GM23338 (cell line): ENCODE data around the gene FST. TPM values are rescaled to one million over a fixed set of nuclear protein-coding genes. Genes with fewer than 3 reads are reported as not detected.

Experiments
- ATAC-seq: fragments of 200-7000 bp; cut with Tn5 transposase; 3 replicates; pipeline ENCODE4 v1.9.1; 2020
- DNase-seq: peaks from one replicate; pipeline ENCODE4 v3.0.0-alpha.2; 2015; ENCODE audit warnings: low spot score
- H2AFZ ChIP-seq: fragments of 200-600 bp; sonication (generic); 2 replicates; pipeline ENCODE4 v1.8.0; 2016; ENCODE audit warnings: antibody characterized with exemption, mild to moderate bottlenecking, moderate library complexity
- H3F3A ChIP-seq: fragments of 200-600 bp; sonication (generic); replicated peaks from 2 replicates; pipeline ENCODE4 v1.8.0; 2017; ENCODE audit warnings: antibody characterized with exemption, mixed run types, low read depth
- H3K27ac ChIP-seq: fragments of 200-600 bp; sonication (generic); 2 replicates; pipeline ENCODE4 v1.6.1; 2016; ENCODE audit warnings: low read depth
- H3K27me3 ChIP-seq: fragments of 200-600 bp; sonication (generic); 2 replicates; pipeline ENCODE4 v1.8.0; 2016; ENCODE audit warnings: mild to moderate bottlenecking, mixed run types, moderate library complexity; ENCODE audit not compliant: insufficient read depth
- H3K36me3 ChIP-seq: fragments of 200-600 bp; sonication (generic); 2 replicates; pipeline ENCODE4 v1.8.0; 2016; ENCODE audit warnings: mild to moderate bottlenecking; ENCODE audit not compliant: insufficient read depth
- H3K4me1 ChIP-seq: fragments of 200-600 bp; sonication (generic); 2 replicates; pipeline ENCODE4 v1.8.0; 2016; ENCODE audit warnings: mild to moderate bottlenecking, moderate library complexity; ENCODE audit not compliant: insufficient read depth
- H3K4me2 ChIP-seq: fragments of 200-600 bp; sonication (generic); 2 replicates; pipeline ENCODE4 v1.7.1; 2017; ENCODE audit warnings: mixed run types
- H3K4me3 ChIP-seq: fragments of 200-600 bp; sonication (generic); 2 replicates; pipeline ENCODE4 v1.6.1; 2016; ENCODE audit warnings: mixed run types
- H3K79me2 ChIP-seq: fragments of 200-600 bp; sonication (generic); replicated peaks from 2 replicates; pipeline ENCODE4 v1.8.0; 2017; ENCODE audit warnings: mild to moderate bottlenecking; ENCODE audit not compliant: insufficient read depth
- H3K9me2 ChIP-seq: fragments of 200-600 bp; sonication (generic); 2 replicates; pipeline ENCODE4 v1.8.0; 2017; ENCODE audit not compliant: insufficient read depth
- H4K20me1 ChIP-seq: fragments of 200-600 bp; sonication (generic); replicated peaks from 2 replicates; pipeline ENCODE4 v1.8.0; 2017; ENCODE audit warnings: mild to moderate bottlenecking; ENCODE audit not compliant: insufficient read depth
- H3K27ac Mint-ChIP-seq: 2 replicates; pipeline ENCODE4 v1.8.0; 2020; ENCODE audit warnings: inconsistent platforms, mild to moderate bottlenecking, moderate library complexity, mixed read lengths
- H3K27me3 Mint-ChIP-seq: 3 replicates; pipeline ENCODE4 v1.8.0; 2022; ENCODE audit warnings: low read depth, mild to moderate bottlenecking, moderate library complexity, mixed read lengths, inconsistent platforms; ENCODE audit not compliant: insufficient read depth, poor library complexity
- H3K36me3 Mint-ChIP-seq: 3 replicates; pipeline ENCODE4 v1.8.0; 2021; ENCODE audit warnings: low read depth, mild to moderate bottlenecking, inconsistent platforms, moderate library complexity, mixed read lengths
- H3K4me1 Mint-ChIP-seq: 3 replicates; pipeline ENCODE4 v1.8.0; 2020; ENCODE audit warnings: mild to moderate bottlenecking, inconsistent platforms, mixed read lengths
- H3K4me3 Mint-ChIP-seq: 3 replicates; pipeline ENCODE4 v1.8.0; 2021; ENCODE audit warnings: moderate library complexity, mild to moderate bottlenecking, inconsistent platforms, mixed read lengths
- H3K9me3 Mint-ChIP-seq: 3 replicates; pipeline ENCODE4 v1.8.0; 2020; ENCODE audit warnings: moderate library complexity, mild to moderate bottlenecking, inconsistent platforms, mixed read lengths
- CREB1 ChIP-seq: fragments of 250-450 bp; sonication (Bioruptor Pico); IDR thresholded peaks from 2 replicates; pipeline ENCODE4 v1.5.0; 2020; ENCODE audit warnings: low read depth, mild to moderate bottlenecking, moderate library complexity
- CTCF ChIP-seq, 2 experiments: fragments of 200-600 bp in 1 of 2; sonication (generic) in 1 of 2; conservative IDR thresholded peaks; 2 replicates each; pipeline versions ENCODE4 v1.5.1 to v1.6.1; 2016 to 2017; ENCODE audit warnings: antibody characterized with exemption in 2 of 2, low read depth in 2 of 2, mild to moderate bottlenecking in 2 of 2, moderate library complexity in 1 of 2
- ETS1 ChIP-seq: IDR thresholded peaks from 2 replicates; pipeline ENCODE4 v1.6.1; 2016; ENCODE audit warnings: antibody characterized with exemption
- EZH2 ChIP-seq: fragments of 200-600 bp; sonication (generic); IDR thresholded peaks from one replicate; pipeline ENCODE4 v1.8.0; 2017; ENCODE audit warnings: antibody characterized with exemption, mild to moderate bottlenecking, low read depth; ENCODE audit not compliant: unreplicated experiment
- EZH2phosphoT487 ChIP-seq: fragments of 200-600 bp; sonication (generic); IDR thresholded peaks from one replicate; pipeline ENCODE4 v1.8.1; 2018; ENCODE audit warnings: antibody characterized with exemption; ENCODE audit not compliant: unreplicated experiment
- JUNB ChIP-seq: IDR thresholded peaks from one replicate; pipeline ENCODE4 v1.6.1; 2016; ENCODE audit warnings: antibody characterized with exemption; ENCODE audit not compliant: unreplicated experiment
- NANOG ChIP-seq: IDR thresholded peaks from 2 replicates; pipeline ENCODE4 v1.6.1; 2016; ENCODE audit warnings: antibody characterized with exemption, borderline replicate concordance
- POLR2AphosphoS5 ChIP-seq: IDR thresholded peaks from 2 replicates; pipeline ENCODE4 v1.6.1; 2016; ENCODE audit warnings: antibody characterized with exemption, low read depth
- REST ChIP-seq: IDR thresholded peaks from one replicate; pipeline ENCODE4 v1.6.1; 2018; ENCODE audit warnings: antibody characterized with exemption; ENCODE audit not compliant: unreplicated experiment
- STAT1 ChIP-seq: IDR thresholded peaks from one replicate; pipeline ENCODE4 v1.6.1; 2016; ENCODE audit warnings: antibody characterized with exemption; ENCODE audit not compliant: unreplicated experiment
- ZNF114 ChIP-seq: fragments of 250-450 bp; sonication (Bioruptor Pico); IDR thresholded peaks from 2 replicates; pipeline ENCODE4 v1.5.0; 2020; ENCODE audit warnings: mild to moderate bottlenecking, moderate library complexity
- ZNF331 ChIP-seq: fragments of 250-450 bp; sonication (Bioruptor Pico); IDR thresholded peaks from 2 replicates; pipeline ENCODE4 v1.5.0; 2020; ENCODE audit warnings: low read depth, mild to moderate bottlenecking, moderate library complexity
- polyA plus RNA-seq: library from polyadenylated mRNA; unstranded; fragments of >200 nt; fragmentation: Nextera tagmentation; extraction: Ambion mirVana; gene quantifications from 2 replicates; pipeline ENCODE4 v1.2.1, GENCODE V29; 2016
- total RNA-seq: library from RNA; depleted of rRNA; stranded (reverse); fragments of >200 nt; shearing (Covaris generic); gene quantifications from 2 replicates; pipeline ENCODE4 v1.2.3, GENCODE V29; 2014

Gene FST
- total and polyA plus RNA-seq, 2 experiments from 2014 or later, result 7.6 to 13.9 TPM

GRCh38 chr5:53464722-53465121 lies 15.7 kb upstream of the FST start (continued):
- no peak for TF ChIP-seq ZNF114
- no peak for TF ChIP-seq ZNF331
- no peak for TF ChIP-seq JUNB
- no peak for TF ChIP-seq CTCF (conservative IDR thresholded peaks at IDR 0.05; ENCODE audit: low read depth in 2 of 2)
- TF ChIP-seq EZH2, result no peak
- TF ChIP-seq CREB1 (CRISPR knock-in tag), result no peak
- no peak for TF ChIP-seq NANOG

DNA sequence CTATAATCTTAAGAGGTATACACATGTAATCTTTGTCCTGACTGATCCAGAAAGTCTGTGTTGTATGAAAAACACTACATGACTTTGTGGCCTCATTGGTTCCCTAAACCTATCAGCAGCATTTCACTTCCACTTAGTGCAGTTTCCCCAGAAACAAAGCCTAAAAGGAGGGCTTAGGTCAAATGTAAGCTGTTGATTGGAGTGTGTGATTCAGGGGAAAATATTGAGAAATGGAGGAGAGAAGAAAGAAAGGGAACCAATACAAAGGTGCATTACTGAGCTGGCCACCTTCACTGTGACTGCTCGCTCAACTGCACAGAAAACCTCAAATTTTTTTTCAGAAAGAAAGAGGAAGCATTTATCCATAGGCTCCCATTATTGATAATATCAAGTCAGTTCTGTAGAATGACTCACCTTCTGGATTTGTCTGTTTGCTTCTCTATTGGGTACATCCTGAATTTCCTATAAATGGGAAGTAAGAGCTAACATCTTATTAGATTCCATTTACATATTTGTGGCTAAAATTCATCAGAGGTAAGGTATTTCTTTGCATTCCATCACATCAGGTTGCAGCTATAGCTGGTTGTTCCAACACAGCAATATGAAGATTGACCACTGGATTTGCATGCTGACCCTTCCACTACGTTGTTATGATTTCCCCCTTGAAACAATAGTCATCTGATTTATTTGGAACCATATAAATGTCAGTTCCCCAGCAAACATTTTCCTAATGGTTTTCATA lies 10.3 kb upstream of the FST start:
- Histone ChIP-seq H3K4me1 (peaks cover 3% of the 10 kb centered on the region; the same call in 1 of the 2 replicates), H3K4me2 (no peak overlapping the region), H3K79me2 (no peaks in the 10 kb centered on the region), H3K27ac (no peak overlapping the region), H4K20me1 (no peaks in the 10 kb centered on the region), H3K27me3 (no peaks in the 10 kb centered on the region), H3F3A (no peaks in the 10 kb centered on the region), H3K9me2 (no peaks in the 10 kb centered on the region), H3K4me3 (no peak overlapping the region), H2AFZ (no peak overlapping the region), H3K36me3 (no peaks in the 10 kb centered on the region)
- Mint-ChIP-seq H3K27me3 (no peaks in the 10 kb centered on the region), H3K9me3 (no peaks in the 10 kb centered on the region), H3K36me3 (no peaks in the 10 kb centered on the region), H3K4me3 (no peak overlapping the region), H3K27ac (no peak overlapping the region), H3K4me1 (peaks cover 3% of the 10 kb centered on the region; the same call in 1 of the 3 replicates)
- ATAC-seq, result no peak
- TF ChIP-seq EZH2 (no peak), CREB1 (CRISPR knock-in tag) (no peak), NANOG (no peak), EZH2phosphoT487 (no peak), JUNB (no peak), CTCF (conservative IDR thresholded peaks at IDR 0.05; ENCODE audit: low read depth in 2 of 2) (no peak), ETS1 (no peak), REST (no peak), POLR2AphosphoS5 (no peak), STAT1 (no peak), ZNF114 (no peak)
- no peak for DNase-seq
